Fibroblast of villous mesenchyme (primary cell): ENCODE measurements around the gene CKLF. TPM values are rescaled to one million over a fixed set of nuclear protein-coding genes. Genes with fewer than 3 reads are reported as not detected.

Source experiments
- DNase-seq: peaks from one replicate; pipeline ENCODE4 v3.0.0-alpha.2; 2010; ENCODE audit warnings: low read depth
- H3K4me3 ChIP-seq: 2 replicates; pipeline ENCODE4 v1.5.1; 2011; ENCODE audit warnings: low read depth, mild to moderate bottlenecking, low read length
- total RNA-seq: library from RNA; depleted of rRNA; stranded (reverse); fragments of >200 nt; gene quantifications from 2 replicates; pipeline ENCODE4 v1.2.3, GENCODE V29; 2012
- TF ChIP-seq, protein P1 (sequence below): IDR thresholded peaks from 2 replicates; pipeline ENCODE4 v1.5.1; 2012; ENCODE audit warnings: low read depth, mild to moderate bottlenecking, low read length; ENCODE audit not compliant: insufficient read depth

The CKLF gene, protein sequence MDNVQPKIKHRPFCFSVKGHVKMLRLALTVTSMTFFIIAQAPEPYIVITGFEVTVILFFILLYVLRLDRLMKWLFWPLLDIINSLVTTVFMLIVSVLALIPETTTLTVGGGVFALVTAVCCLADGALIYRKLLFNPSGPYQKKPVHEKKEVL
- 55.4 and 58.3 TPM in 2 replicates for total RNA-seq

DNA sequence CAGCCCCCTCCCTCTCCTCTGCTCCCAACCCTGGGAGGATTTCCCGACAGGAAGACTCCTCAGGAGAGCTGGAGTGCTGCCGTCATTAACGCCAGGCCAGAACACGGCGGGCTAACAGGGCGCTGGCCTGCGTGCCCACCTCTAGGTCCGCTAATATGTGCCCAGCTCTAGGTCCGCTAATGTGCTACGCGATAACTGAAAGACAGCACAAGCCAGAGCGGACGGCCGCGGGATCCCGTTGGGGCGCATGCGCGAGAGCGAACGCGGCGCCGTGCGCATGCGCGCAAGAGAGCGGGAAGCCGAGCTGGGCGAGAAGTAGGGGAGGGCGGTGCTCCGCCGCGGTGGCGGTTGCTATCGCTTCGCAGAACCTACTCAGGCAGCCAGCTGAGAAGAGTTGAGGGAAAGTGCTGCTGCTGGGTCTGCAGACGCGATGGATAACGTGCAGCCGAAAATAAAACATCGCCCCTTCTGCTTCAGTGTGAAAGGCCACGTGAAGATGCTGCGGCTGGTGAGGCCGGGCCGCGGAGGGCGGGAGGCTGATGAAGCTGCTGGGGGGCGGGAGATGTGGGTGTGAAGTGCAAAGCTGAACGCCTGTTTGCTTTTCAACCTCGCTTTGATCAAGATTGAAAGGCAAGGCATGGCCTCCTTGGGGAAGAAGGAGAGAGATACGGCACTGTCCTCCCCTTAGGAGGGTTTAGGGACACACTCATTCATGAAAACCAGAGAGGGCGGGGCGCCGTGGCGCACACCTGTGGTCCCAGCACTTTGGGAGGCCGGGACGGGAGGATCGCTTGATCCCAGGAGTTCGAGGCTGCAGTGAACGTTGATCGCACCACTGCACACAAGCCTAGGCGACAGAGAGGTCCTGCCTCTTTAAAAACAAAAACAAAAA is at the start of gene CKLF:
Gene CKLF (plus strand): TSS at position 291 of the 892 bp plus-strand sequence. CDS start 140 bp downstream, at position 431.
- TF ChIP-seq, protein P1, sequence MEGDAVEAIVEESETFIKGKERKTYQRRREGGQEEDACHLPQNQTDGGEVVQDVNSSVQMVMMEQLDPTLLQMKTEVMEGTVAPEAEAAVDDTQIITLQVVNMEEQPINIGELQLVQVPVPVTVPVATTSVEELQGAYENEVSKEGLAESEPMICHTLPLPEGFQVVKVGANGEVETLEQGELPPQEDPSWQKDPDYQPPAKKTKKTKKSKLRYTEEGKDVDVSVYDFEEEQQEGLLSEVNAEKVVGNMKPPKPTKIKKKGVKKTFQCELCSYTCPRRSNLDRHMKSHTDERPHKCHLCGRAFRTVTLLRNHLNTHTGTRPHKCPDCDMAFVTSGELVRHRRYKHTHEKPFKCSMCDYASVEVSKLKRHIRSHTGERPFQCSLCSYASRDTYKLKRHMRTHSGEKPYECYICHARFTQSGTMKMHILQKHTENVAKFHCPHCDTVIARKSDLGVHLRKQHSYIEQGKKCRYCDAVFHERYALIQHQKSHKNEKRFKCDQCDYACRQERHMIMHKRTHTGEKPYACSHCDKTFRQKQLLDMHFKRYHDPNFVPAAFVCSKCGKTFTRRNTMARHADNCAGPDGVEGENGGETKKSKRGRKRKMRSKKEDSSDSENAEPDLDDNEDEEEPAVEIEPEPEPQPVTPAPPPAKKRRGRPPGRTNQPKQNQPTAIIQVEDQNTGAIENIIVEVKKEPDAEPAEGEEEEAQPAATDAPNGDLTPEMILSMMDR: no peak
- DNase-seq: peak; percentile 89
- H3K4me3 ChIP-seq: peak within 1 kb of the TSS; percentile 83

DNA sequence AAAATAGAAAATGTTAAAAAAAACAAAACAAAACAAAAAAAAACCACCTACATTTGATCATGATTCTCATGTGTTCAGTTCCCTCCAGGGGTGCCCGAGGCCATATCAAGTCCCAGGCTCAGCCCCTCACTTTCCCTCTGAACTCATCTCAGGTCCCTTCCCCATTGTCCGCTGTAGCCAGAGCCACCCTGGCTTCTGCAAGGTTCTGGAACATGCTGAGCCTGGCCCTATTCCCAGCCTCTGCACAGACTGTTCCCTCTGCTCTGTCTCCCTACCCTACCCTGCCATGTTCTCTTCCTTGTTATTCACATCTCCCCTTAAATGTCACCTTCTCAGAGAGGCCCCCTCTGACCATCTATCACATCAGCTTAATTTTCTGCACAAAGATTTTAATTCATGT is 49.3 kb upstream of the CKLF start:
- no peak overlapping the region for H3K4me3 ChIP-seq
- DNase-seq: no peak
- TF ChIP-seq, protein P1: no peak

DNA sequence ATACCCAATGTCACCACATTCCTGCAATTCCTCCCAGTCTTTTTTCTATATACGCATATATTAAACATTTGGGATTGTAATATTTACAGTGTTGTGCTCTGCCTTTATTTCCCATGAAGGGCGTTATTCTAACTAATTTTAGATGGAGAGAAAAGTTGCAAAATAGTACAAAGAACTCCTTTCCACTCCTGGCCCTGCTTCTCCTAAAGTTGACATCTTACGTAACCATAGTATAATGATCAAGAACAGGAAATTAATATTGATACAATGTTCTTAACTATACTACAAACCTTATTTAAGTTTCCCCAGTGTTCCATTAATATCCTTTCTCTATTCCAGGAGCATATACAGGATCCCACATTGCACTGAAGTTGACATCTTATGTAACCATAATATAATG is 48.8 kb upstream of the CKLF start:
- DNase-seq: no peak
- H3K4me3 ChIP-seq: no peak overlapping the region
- TF ChIP-seq, protein P1: no peak

DNA sequence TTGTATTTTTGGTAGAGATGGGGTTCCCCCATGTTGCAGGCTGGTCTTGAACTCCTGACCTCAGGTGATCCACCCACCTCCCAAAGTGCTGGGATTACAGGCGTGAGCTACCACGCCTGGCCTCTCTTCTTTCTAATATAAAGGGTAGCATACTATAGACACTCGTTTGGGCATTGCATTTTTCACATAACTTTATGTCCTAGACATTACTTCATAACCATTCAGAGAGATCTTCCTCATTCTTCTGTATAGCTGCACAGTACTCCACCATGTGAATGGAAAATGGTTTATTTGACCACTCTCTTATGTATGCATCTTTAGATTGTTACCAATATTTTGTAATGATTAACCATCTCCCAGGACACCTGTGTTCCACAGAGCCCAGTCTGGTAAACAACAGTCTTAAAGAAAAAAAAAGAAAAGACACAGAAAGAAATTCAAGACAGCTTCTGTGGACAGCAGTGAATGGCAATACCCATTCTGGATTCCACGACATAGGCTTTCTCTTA is 44.6 kb upstream of the CKLF start:
- H3K4me3 ChIP-seq: no peak overlapping the region
- DNase-seq: no peak
- TF ChIP-seq, protein P1: no peak

DNA sequence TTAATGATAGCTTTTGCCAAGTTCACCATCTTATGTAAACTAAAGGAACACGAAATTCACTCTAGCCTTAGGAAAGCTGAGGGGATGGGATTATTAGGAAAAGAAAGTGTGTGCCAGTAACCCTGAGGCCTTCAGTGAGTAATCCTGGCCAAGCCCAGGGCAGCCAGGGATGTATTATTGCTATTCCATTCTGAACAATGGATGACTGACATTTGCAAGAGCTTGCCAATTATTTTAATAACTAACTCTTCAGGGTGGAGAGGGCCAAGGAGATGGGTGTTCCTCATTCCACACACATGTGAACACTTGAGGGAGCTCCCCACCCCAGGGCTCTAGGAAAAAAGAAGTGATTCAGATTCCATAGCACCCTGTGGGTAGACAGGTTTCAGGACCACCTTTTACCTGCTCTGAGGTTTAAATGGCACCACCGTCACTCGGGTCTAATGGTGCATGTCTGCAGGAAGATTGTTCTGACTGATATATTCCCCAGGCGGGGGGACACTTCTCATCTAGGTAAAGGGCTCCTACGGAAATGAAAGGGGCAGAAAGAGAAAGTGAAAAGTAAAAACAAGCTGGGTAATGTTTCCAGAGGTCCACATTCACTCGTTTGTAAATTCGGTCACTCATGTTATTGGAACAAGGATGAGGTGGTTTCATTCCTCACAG is 44.0 kb upstream of the CKLF start:
- H3K4me3 ChIP-seq: no peak overlapping the region
- no peak for DNase-seq
- TF ChIP-seq, protein P1: no peak

DNA sequence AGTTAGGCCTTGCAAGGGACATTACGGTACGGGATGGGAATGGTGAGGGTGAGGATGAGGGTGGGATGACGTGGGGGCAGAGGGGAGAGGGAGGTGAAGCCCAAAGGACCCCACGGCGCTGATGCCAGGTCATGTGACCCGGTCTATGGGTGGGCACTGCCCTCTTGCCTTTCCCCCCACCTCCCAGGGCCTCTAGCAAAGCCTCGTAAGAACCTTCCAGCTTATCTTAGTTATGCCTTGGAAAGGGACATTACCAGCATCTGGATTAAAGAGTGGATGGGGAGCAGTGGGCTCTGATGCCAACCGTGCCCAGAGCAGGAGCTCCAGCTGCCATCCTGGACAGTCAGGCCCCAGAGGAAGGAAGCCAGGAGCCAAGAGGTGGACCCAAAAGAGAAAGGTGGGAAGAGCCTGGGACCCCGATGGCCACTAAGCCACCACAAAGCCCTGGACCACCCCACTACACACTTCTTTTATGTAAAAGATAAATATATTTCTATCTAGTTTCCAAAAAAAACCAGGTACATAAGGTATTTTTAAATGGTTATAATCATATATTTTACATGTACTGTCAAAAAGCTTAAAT is 43.4 kb upstream of the CKLF start:
- no peak for DNase-seq
- H3K4me3 ChIP-seq: no peak overlapping the region
- TF ChIP-seq, protein P1: no peak
